Measurements from ENCODE around the gene ASL.

GRCh38 chr7:66123175-66123528 is 47.5 kb downstream of the ASL start:
- TF ChIP-seq CTCF (IDR thresholded peaks at IDR 0.05; ENCODE audit: low read depth, low read length, missing input control) (no peak), TAF1 (conservative IDR thresholded peaks at IDR 0.05) (no peak), FOXA1 (IDR thresholded peaks at IDR 0.05) (no peak), JUND (IDR thresholded peaks at IDR 0.05) (no peak), ATF3 (IDR thresholded peaks at IDR 0.05) (no peak)
